Measurements from ENCODE around the gene CABP2.
"Not testable (repeated sequence)": the region's sequence is repeated elsewhere in the genome, so short reads cannot be mapped to it uniquely, and the experiment has no call there.

Gene CABP2

GRCh38 chr11:67522844-67523555 lies at the start of gene CABP2:
TSS of gene CABP2 (minus strand) at chr11:67523446. CDS start at chr11:67523326, 120 bp downstream.
- Mint-ChIP-seq H3K4me1 (ENCODE audit: low read depth) (no peaks in the 10 kb centered on the region), H3K9me3 (no peaks in the 10 kb centered on the region)

GRCh38 chr11:67572747-67573419 lies 49.6 kb upstream of the CABP2 start:
- no peak overlapping the region for H3K27ac Mint-ChIP-seq
- H3K9me3 Mint-ChIP-seq, result no peaks in the 10 kb centered on the region
- peaks cover 12% of the 10 kb centered on the region for H3K27me3 Mint-ChIP-seq
- H3K36me3 Mint-ChIP-seq (ENCODE audit: low read depth), result no peaks in the 10 kb centered on the region
- H3K4me3 Mint-ChIP-seq, result no peak overlapping the region
- no peaks in the 10 kb centered on the region for H3K4me1 Mint-ChIP-seq (ENCODE audit: low read depth)

More at GRCh38 chr11:67522844-67523555, at the start of gene CABP2:
- no peak within 1 kb of the TSS for H3K4me3 Mint-ChIP-seq
- no peaks in the 10 kb centered on the region for H3K36me3 Mint-ChIP-seq (ENCODE audit: low read depth)
- no peak within 1 kb of the TSS for H3K27ac Mint-ChIP-seq
- peaks cover 5% of the 10 kb centered on the region for H3K27me3 Mint-ChIP-seq

GRCh38 chr11:67572305-67572704 lies 49.1 kb upstream of the CABP2 start:
- no peak overlapping the region for H3K4me3 Mint-ChIP-seq
- no peaks in the 10 kb centered on the region for H3K4me1 Mint-ChIP-seq (ENCODE audit: low read depth)
- H3K27ac Mint-ChIP-seq, result no peak overlapping the region
- no peaks in the 10 kb centered on the region for H3K9me3 Mint-ChIP-seq
- H3K36me3 Mint-ChIP-seq (ENCODE audit: low read depth), result no peaks in the 10 kb centered on the region
- H3K27me3 Mint-ChIP-seq, result peaks cover 12% of the 10 kb centered on the region

- Mint-ChIP-seq H3K4me3 (no peak overlapping the region), H3K27me3 (peaks cover 12% of the 10 kb centered on the region), H3K27ac (no peak overlapping the region), H3K36me3 (ENCODE audit: low read depth) (no peaks in the 10 kb centered on the region), H3K4me1 (ENCODE audit: low read depth) (no peaks in the 10 kb centered on the region), H3K9me3 (no peaks in the 10 kb centered on the region)
Measured at GRCh38 chr11:67571443-67571842, 48.2 kb upstream of the CABP2 start.

- Mint-ChIP-seq H3K9me3 (no peaks in the 10 kb centered on the region), H3K36me3 (ENCODE audit: low read depth) (no peaks in the 10 kb centered on the region), H3K27me3 (peaks cover 15% of the 10 kb centered on the region), H3K27ac (no peak overlapping the region), H3K4me3 (no peak overlapping the region), H3K4me1 (ENCODE audit: low read depth) (peaks cover 14% of the 10 kb centered on the region)
Measured at GRCh38 chr11:67564230-67564629, 41.0 kb upstream of the CABP2 start.

- H3K4me3 Mint-ChIP-seq; H3K36me3 Mint-ChIP-seq (ENCODE audit: low read depth); H3K9me3 Mint-ChIP-seq; H3K27ac Mint-ChIP-seq: not testable (repeated sequence)
- Mint-ChIP-seq H3K4me1 (ENCODE audit: low read depth) (peaks cover 14% of the 10 kb centered on the region), H3K27me3 (peaks cover 16% of the 10 kb centered on the region)
Measured at GRCh38 chr11:67563705-67564114, 40.5 kb upstream of the CABP2 start.

GRCh38 chr11:67562963-67563704 lies 39.9 kb upstream of the CABP2 start:
- H3K36me3 Mint-ChIP-seq (ENCODE audit: low read depth), result no peaks in the 10 kb centered on the region
- peaks cover 16% of the 10 kb centered on the region for H3K27me3 Mint-ChIP-seq
- H3K4me1 Mint-ChIP-seq (ENCODE audit: low read depth), result peaks cover 14% of the 10 kb centered on the region
- no peak overlapping the region for H3K27ac Mint-ChIP-seq
- H3K4me3 Mint-ChIP-seq, result no peak overlapping the region
- no peaks in the 10 kb centered on the region for H3K9me3 Mint-ChIP-seq

- peaks cover 14% of the 10 kb centered on the region for H3K4me1 Mint-ChIP-seq (ENCODE audit: low read depth)
- no peak overlapping the region for H3K4me3 Mint-ChIP-seq
- H3K36me3 Mint-ChIP-seq (ENCODE audit: low read depth), result no peaks in the 10 kb centered on the region
- H3K27ac Mint-ChIP-seq, result no peak overlapping the region
- peaks cover 16% of the 10 kb centered on the region for H3K27me3 Mint-ChIP-seq
- no peaks in the 10 kb centered on the region for H3K9me3 Mint-ChIP-seq
Measured at GRCh38 chr11:67561971-67562619, 38.8 kb upstream of the CABP2 start.

- Mint-ChIP-seq H3K9me3 (no peaks in the 10 kb centered on the region), H3K4me1 (ENCODE audit: low read depth) (peaks cover 14% of the 10 kb centered on the region), H3K4me3 (no peak overlapping the region), H3K36me3 (ENCODE audit: low read depth) (no peaks in the 10 kb centered on the region), H3K27ac (no peak overlapping the region), H3K27me3 (peaks cover 8% of the 10 kb centered on the region)
Measured at GRCh38 chr11:67558084-67558772, 35.0 kb upstream of the CABP2 start.

- H3K9me3 Mint-ChIP-seq, result peaks cover 6% of the 10 kb centered on the region
Measured at GRCh38 chr11:67556244-67556643, 33.0 kb upstream of the CABP2 start.

GRCh38 chr11:67551697-67552096 lies 28.5 kb upstream of the CABP2 start:
- H3K27ac Mint-ChIP-seq; H3K4me1 Mint-ChIP-seq (ENCODE audit: low read depth); H3K4me3 Mint-ChIP-seq; H3K27me3 Mint-ChIP-seq; H3K36me3 Mint-ChIP-seq (ENCODE audit: low read depth): not testable (repeated sequence)
- H3K9me3 Mint-ChIP-seq, result peaks cover 12% of the 10 kb centered on the region

More at GRCh38 chr11:67556244-67556643, 33.0 kb upstream of the CABP2 start:
- Mint-ChIP-seq H3K4me1 (ENCODE audit: low read depth) (no peaks in the 10 kb centered on the region), H3K27me3 (peaks cover 3% of the 10 kb centered on the region), H3K27ac (no peak overlapping the region), H3K36me3 (ENCODE audit: low read depth) (peaks cover 1% of the 10 kb centered on the region), H3K4me3 (no peak overlapping the region)

- H3K9me3 Mint-ChIP-seq, result peaks cover 12% of the 10 kb centered on the region
- peaks cover 3% of the 10 kb centered on the region for H3K4me1 Mint-ChIP-seq (ENCODE audit: low read depth)
- no peak overlapping the region for H3K27ac Mint-ChIP-seq
- peaks cover 3% of the 10 kb centered on the region for H3K27me3 Mint-ChIP-seq
- peaks cover 5% of the 10 kb centered on the region for H3K36me3 Mint-ChIP-seq (ENCODE audit: low read depth)
- no peak overlapping the region for H3K4me3 Mint-ChIP-seq
Measured at GRCh38 chr11:67551127-67551526, 27.9 kb upstream of the CABP2 start.

GRCh38 chr11:67548555-67549110 lies 25.4 kb upstream of the CABP2 start:
- peaks cover 3% of the 10 kb centered on the region for H3K4me1 Mint-ChIP-seq (ENCODE audit: low read depth)
- peaks cover 5% of the 10 kb centered on the region for H3K36me3 Mint-ChIP-seq (ENCODE audit: low read depth)
- H3K9me3 Mint-ChIP-seq, result peaks cover 12% of the 10 kb centered on the region
- H3K27ac Mint-ChIP-seq, result no peak overlapping the region
- H3K4me3 Mint-ChIP-seq, result no peak overlapping the region
- peaks cover 3% of the 10 kb centered on the region for H3K27me3 Mint-ChIP-seq

- H3K27ac Mint-ChIP-seq; H3K4me1 Mint-ChIP-seq (ENCODE audit: low read depth); H3K4me3 Mint-ChIP-seq; H3K27me3 Mint-ChIP-seq; H3K36me3 Mint-ChIP-seq (ENCODE audit: low read depth): not testable (repeated sequence)
- H3K9me3 Mint-ChIP-seq, result peaks cover 12% of the 10 kb centered on the region
Measured at GRCh38 chr11:67548112-67548511, 24.9 kb upstream of the CABP2 start.
